GM23248 (cell line): ENCODE data around the gene CCDC85C. TPM values are rescaled to one million over a fixed set of nuclear protein-coding genes. Genes with fewer than 3 reads are reported as not detected.

Experiments
- DNase-seq: peaks from one replicate; pipeline ENCODE4 v3.0.0-alpha.2; 2015
- H2AFZ ChIP-seq: fragments of 200-600 bp; sonication (generic); 2 replicates; pipeline ENCODE4 v1.6.1; 2016; ENCODE audit warnings: antibody characterized with exemption
- H3F3A ChIP-seq: fragments of 200-600 bp; sonication (generic); 2 replicates; pipeline ENCODE4 v1.6.1; 2016; ENCODE audit warnings: mild to moderate bottlenecking, antibody characterized with exemption, mixed run types; ENCODE audit not compliant: insufficient read depth
- H3K27ac ChIP-seq: fragments of 200-600 bp; sonication (generic); 2 replicates; pipeline ENCODE4 v1.5.1; 2016; ENCODE audit warnings: mild to moderate bottlenecking
- H3K27me3 ChIP-seq: fragments of 200-600 bp; sonication (generic); replicated peaks from 2 replicates; pipeline ENCODE4 v1.6.1; 2016; ENCODE audit warnings: mild to moderate bottlenecking; ENCODE audit not compliant: insufficient read depth
- H3K36me3 ChIP-seq: fragments of 200-600 bp; sonication (generic); 2 replicates; pipeline ENCODE4 v1.6.1; 2016; ENCODE audit warnings: low read depth, mild to moderate bottlenecking
- H3K4me1 ChIP-seq: fragments of 200-600 bp; sonication (generic); 2 replicates; pipeline ENCODE4 v1.6.1; 2016; ENCODE audit warnings: mild to moderate bottlenecking; ENCODE audit not compliant: insufficient read depth
- H3K4me2 ChIP-seq: fragments of 200-600 bp; sonication (generic); one replicate; pipeline ENCODE4 v1.6.1; 2016; ENCODE audit warnings: mild to moderate bottlenecking; ENCODE audit not compliant: unreplicated experiment
- H3K4me3 ChIP-seq: fragments of 200-600 bp; sonication (generic); 2 replicates; pipeline ENCODE4 v1.5.1; 2016; ENCODE audit warnings: mild to moderate bottlenecking
- H3K79me2 ChIP-seq: fragments of 200-600 bp; sonication (generic); 2 replicates; pipeline ENCODE4 v1.6.1; 2016; ENCODE audit warnings: mild to moderate bottlenecking; ENCODE audit not compliant: insufficient read depth
- H3K9ac ChIP-seq: fragments of 200-600 bp; sonication (generic); 2 replicates; pipeline ENCODE4 v1.6.1; 2016; ENCODE audit warnings: mild to moderate bottlenecking
- H3K9me2 ChIP-seq: fragments of 200-600 bp; sonication (generic); 2 replicates; pipeline ENCODE4 v1.6.1; 2016; ENCODE audit warnings: mixed run types, mild to moderate bottlenecking, moderate library complexity; ENCODE audit not compliant: insufficient read depth
- H3K9me3 ChIP-seq: fragments of 200-600 bp; sonication (generic); one replicate; pipeline ENCODE4 v1.6.1; 2017; ENCODE audit warnings: low read depth
- H4K20me1 ChIP-seq: fragments of 200-600 bp; sonication (generic); 2 replicates; pipeline ENCODE4 v1.6.0; 2016; ENCODE audit not compliant: insufficient read depth
- EZH2 ChIP-seq: fragments of 200-600 bp; sonication (generic); IDR thresholded peaks from 2 replicates; pipeline ENCODE4 v1.6.1; 2018; ENCODE audit warnings: antibody characterized with exemption, mild to moderate bottlenecking; ENCODE audit not compliant: insufficient read depth, poor library complexity, severe bottlenecking
- EZH2phosphoT487 ChIP-seq: fragments of 200-600 bp; sonication (generic); IDR thresholded peaks from 2 replicates; pipeline ENCODE4 v1.6.1; 2018; ENCODE audit warnings: antibody characterized with exemption, moderate library complexity, mild to moderate bottlenecking, low read depth; ENCODE audit not compliant: insufficient read depth
- WGBS, 2 experiments: methylation state at CpG; one replicate each; pipeline ENCODE4 v1.1.6; 2015 to 2017; ENCODE audit warnings: low lambda C conversion rate in 2 of 2, low coverage in 1 of 2; ENCODE audit errors: missing lambda C conversion rate in 2 of 2; 5-methylcytosine and 5-hydroxymethylcytosine counted together
- in situ Hi-C: fragments of 300-500 bp; cut with MboI; formaldehyde crosslinking; loops from 2 replicates; pipeline ENCODE4 v1.15.0; 2020
- polyA plus RNA-seq: library from polyadenylated mRNA; unstranded; fragments of >200 nt; fragmentation: Nextera tagmentation; extraction: Ambion mirVana; gene quantifications from 2 replicates; pipeline ENCODE4 v1.2.1, GENCODE V29; 2016
- total RNA-seq: library from RNA; depleted of rRNA; stranded (reverse); fragments of >200 nt; shearing (Covaris generic); gene quantifications from 2 replicates; pipeline ENCODE4 v1.2.3, GENCODE V29; 2014

The CCDC85C gene
- total and polyA plus RNA-seq, 2 experiments from 2014 or later, result 0.68 to 11.0 TPM

DNA sequence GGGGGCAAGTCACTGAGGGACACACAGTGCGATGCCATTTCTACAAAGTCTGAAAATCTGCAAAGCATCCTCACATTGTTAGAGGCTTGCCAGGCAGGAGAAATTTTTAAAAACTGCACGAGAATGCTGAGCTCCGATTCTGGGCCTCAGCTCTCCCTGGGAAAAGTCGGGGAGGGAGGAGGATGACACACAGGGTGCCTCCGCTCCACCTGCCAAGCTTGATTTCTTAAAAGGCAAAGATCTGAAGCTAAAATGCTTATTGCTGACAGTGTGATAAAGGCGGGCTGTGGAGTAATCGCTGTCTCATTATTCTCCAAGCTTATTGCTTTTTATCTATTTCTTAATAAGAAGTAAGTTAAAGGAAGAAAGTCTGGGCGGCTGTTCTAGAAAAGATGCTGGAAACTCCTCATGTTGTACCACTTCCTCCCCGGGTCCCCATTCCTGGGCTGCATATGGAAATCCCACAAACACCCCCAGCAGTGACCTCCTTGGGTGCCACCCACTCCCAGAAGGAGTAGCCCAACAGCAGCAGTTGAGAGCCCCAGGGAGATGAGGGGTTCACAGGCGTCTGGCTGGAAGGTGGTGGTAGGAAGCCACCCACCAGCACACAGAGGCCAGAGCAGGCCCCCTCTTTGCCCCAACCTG lies 55.0 kb downstream of the CCDC85C start:
- H3K79me2 ChIP-seq, result no peaks in the 10 kb centered on the region
- no peaks in the 10 kb centered on the region; the same call in 1 of the 2 replicates for H3K27me3 ChIP-seq
- no peak overlapping the region for H3K27ac ChIP-seq
- 46 to 51% methylated on average over 10 of the region's 10 CpGs for WGBS, 2 experiments
- H2AFZ ChIP-seq, result no peak overlapping the region
- no peaks in the 10 kb centered on the region for H3K9me2 ChIP-seq
- H3K4me3 ChIP-seq, result no peak overlapping the region
- H3K9me3 ChIP-seq, result no peaks in the 10 kb centered on the region
- in situ Hi-C loops, result no loop called here
- H3F3A ChIP-seq, result no peaks in the 10 kb centered on the region
- 0 out of 2 replicates have a peak, but pooled peaks cover 3% of the 10 kb centered on the region for H3K4me1 ChIP-seq
- no peaks in the 10 kb centered on the region for H4K20me1 ChIP-seq
- H3K9ac ChIP-seq, result no peak overlapping the region
- no peak for DNase-seq
- no peak overlapping the region for H3K4me2 ChIP-seq
- no peaks in the 10 kb centered on the region for H3K36me3 ChIP-seq
- TF ChIP-seq EZH2 (no peak), EZH2phosphoT487 (no peak)

DNA sequence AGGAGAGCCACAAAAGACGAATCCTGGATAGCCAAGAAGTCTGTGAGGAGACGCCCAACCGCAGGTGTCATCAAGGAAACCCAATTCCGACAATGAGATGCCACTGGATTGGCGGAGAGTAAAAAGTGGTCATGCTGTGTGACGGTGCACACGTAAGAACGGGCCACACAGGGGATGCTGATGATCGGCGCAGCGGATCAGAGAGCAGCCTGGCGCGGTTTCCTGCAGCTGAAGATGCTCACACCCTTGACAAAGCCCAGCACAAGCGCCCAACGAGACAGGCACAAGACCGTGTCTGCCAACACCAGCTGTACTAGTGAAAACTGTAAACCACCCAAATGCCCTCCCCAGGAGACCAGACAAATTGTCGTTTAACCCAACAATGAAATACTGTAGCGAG lies 55.8 kb downstream of the CCDC85C start:
- TF ChIP-seq EZH2 (no peak), EZH2phosphoT487 (no peak)
- Histone ChIP-seq H3K4me3 (no peak overlapping the region), H3K9me3 (no peaks in the 10 kb centered on the region), H2AFZ (no peak overlapping the region), H3K36me3 (no peaks in the 10 kb centered on the region), H3K4me1 (0 out of 2 replicates have a peak, but pooled peaks cover 3% of the 10 kb centered on the region), H4K20me1 (no peaks in the 10 kb centered on the region), H3K9me2 (no peaks in the 10 kb centered on the region), H3K27ac (no peak overlapping the region), H3K4me2 (no peak overlapping the region), H3K9ac (no peak overlapping the region), H3F3A (no peaks in the 10 kb centered on the region), H3K79me2 (no peaks in the 10 kb centered on the region), H3K27me3 (no peaks in the 10 kb centered on the region; the same call in 1 of the 2 replicates)
- DNase-seq, result no peak
- in situ Hi-C loops, result no loop called here
- 81 to 84% methylated on average over 18 of the region's 18 CpGs for WGBS, 2 experiments

- Histone ChIP-seq H3K9me3 (no peaks in the 10 kb centered on the region), H3K36me3 (no peaks in the 10 kb centered on the region), H2AFZ (no peak overlapping the region), H3F3A (no peaks in the 10 kb centered on the region), H3K4me1 (0 out of 2 replicates have a peak, but pooled peaks cover 3% of the 10 kb centered on the region), H4K20me1 (no peaks in the 10 kb centered on the region), H3K27ac (no peak overlapping the region), H3K27me3 (no peaks in the 10 kb centered on the region; the same call in 1 of the 2 replicates), H3K79me2 (no peaks in the 10 kb centered on the region), H3K9ac (no peak overlapping the region), H3K4me2 (no peak overlapping the region), H3K4me3 (no peak overlapping the region), H3K9me2 (no peaks in the 10 kb centered on the region)
- in situ Hi-C loops, result no loop called here
- no peak for TF ChIP-seq EZH2
- TF ChIP-seq EZH2phosphoT487, result no peak
- no peak for DNase-seq
- WGBS, 2 experiments, result 30 to 33% methylated on average over 13 of the region's 13 CpGs
Measured at GRCh38 chr14:99546234-99546879, 57.6 kb downstream of the CCDC85C start.

DNA sequence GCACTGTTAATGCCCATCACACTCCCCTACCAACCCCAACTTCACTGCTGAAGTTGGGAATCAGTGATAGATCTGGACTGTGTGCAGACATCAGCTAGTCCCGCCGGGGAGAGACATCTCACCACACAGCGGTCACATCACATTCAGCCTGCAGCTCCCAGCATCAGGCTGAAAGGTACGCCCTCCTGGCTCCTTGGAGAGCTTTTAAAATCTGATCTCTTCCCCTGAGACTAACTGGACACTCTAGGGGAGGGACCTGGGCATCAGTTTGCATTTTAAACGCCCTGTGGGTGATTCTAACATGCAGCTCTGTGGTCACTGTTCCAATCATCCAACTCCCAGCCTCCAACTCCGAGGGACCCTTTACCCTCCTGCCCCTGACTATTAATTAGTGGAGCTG lies 58.4 kb downstream of the CCDC85C start:
- no peak overlapping the region for H3K4me2 ChIP-seq
- no peaks in the 10 kb centered on the region for H3K9me3 ChIP-seq
- no peaks in the 10 kb centered on the region for H3K9me2 ChIP-seq
- no peak overlapping the region for H3K9ac ChIP-seq
- H3K27me3 ChIP-seq, result no peaks in the 10 kb centered on the region; the same call in 1 of the 2 replicates
- TF ChIP-seq EZH2 (no peak), EZH2phosphoT487 (no peak)
- H3K4me1 ChIP-seq, result 0 out of 2 replicates have a peak, but pooled peaks cover 3% of the 10 kb centered on the region
- no peaks in the 10 kb centered on the region for H4K20me1 ChIP-seq
- H3K36me3 ChIP-seq, result no peaks in the 10 kb centered on the region
- in situ Hi-C loops, result no loop called here
- 46 to 52% methylated on average over 6 of the region's 6 CpGs for WGBS, 2 experiments
- H3F3A ChIP-seq, result no peaks in the 10 kb centered on the region
- DNase-seq, result no peak
- H3K79me2 ChIP-seq, result no peaks in the 10 kb centered on the region
- H2AFZ ChIP-seq, result no peak overlapping the region
- no peak overlapping the region for H3K27ac ChIP-seq
- H3K4me3 ChIP-seq, result no peak overlapping the region
